ENCODE data around the gene ARF3.

Gene ARF3

GRCh38 chr12:48938805-48939204, 18.5 kb downstream of the ARF3 start:
- H3K36me3 Mint-ChIP-seq: peaks cover 59 to 79% of the 10 kb centered on the region in 2 donors
- peak; percentile 17 for DNase-seq
- peaks cover 33 to 56% of the 10 kb centered on the region in 2 donors for H3K4me1 Mint-ChIP-seq

GRCh38 chr12:48937170-48937569, 20.1 kb downstream of the ARF3 start:
- DNase-seq: no peak
- ATAC-seq (replicated peaks): no peak
- Mint-ChIP-seq H3K27me3 (no peaks in the 10 kb centered on the region), H3K36me3 (peaks cover 64 to 81% of the 10 kb centered on the region in 2 donors), H3K9me3 (no peaks in the 10 kb centered on the region), H3K27ac (no peak overlapping the region), H3K4me3 (no peak overlapping the region), H3K4me1 (peaks cover 32 to 51% of the 10 kb centered on the region in 2 donors)

More at GRCh38 chr12:48938805-48939204, 18.5 kb downstream of the ARF3 start:
- Mint-ChIP-seq H3K9me3 (no peaks in the 10 kb centered on the region), H3K27me3 (no peaks in the 10 kb centered on the region), H3K27ac (peak overlapping the region; percentile 74), H3K4me3 (no peak overlapping the region)
- peak; percentile 84 to 85 for ATAC-seq (replicated peaks)

GRCh38 chr12:48936379-48936979, 20.8 kb downstream of the ARF3 start:
- peaks cover 63 to 79% of the 10 kb centered on the region in 2 donors for H3K36me3 Mint-ChIP-seq
- no peak overlapping the region for H3K4me3 Mint-ChIP-seq
- ATAC-seq (replicated peaks): peak; percentile 59 to 61
- no peaks in the 10 kb centered on the region for H3K27me3 Mint-ChIP-seq
- H3K27ac Mint-ChIP-seq: no peak overlapping the region
- H3K4me1 Mint-ChIP-seq: peaks cover 32 to 44% of the 10 kb centered on the region in 2 donors
- H3K9me3 Mint-ChIP-seq: no peaks in the 10 kb centered on the region
- DNase-seq: peak; percentile 36

GRCh38 chr12:48934312-48934706, 23.0 kb downstream of the ARF3 start:
- Mint-ChIP-seq H3K27me3 (no peaks in the 10 kb centered on the region), H3K36me3 (peaks cover 64 to 83% of the 10 kb centered on the region in 2 donors), H3K9me3 (no peaks in the 10 kb centered on the region), H3K4me1 (peaks cover 18 to 26% of the 10 kb centered on the region in 2 donors), H3K27ac (no peak overlapping the region), H3K4me3 (no peak overlapping the region)
- DNase-seq (no peak), ATAC-seq (replicated peaks) (no peak)

GRCh38 chr12:48933664-48934311, 23.5 kb downstream of the ARF3 start:
- peaks cover 60 to 79% of the 10 kb centered on the region in 2 donors for H3K36me3 Mint-ChIP-seq
- H3K27me3 Mint-ChIP-seq: no peaks in the 10 kb centered on the region
- ATAC-seq (replicated peaks): no peak
- H3K4me3 Mint-ChIP-seq: no peak overlapping the region
- no peak overlapping the region for H3K27ac Mint-ChIP-seq
- DNase-seq: no peak
- peaks cover 13 to 21% of the 10 kb centered on the region in 2 donors for H3K4me1 Mint-ChIP-seq
- no peaks in the 10 kb centered on the region for H3K9me3 Mint-ChIP-seq

- ATAC-seq (replicated peaks) (no peak), DNase-seq (no peak)
- peaks cover 8 to 16% of the 10 kb centered on the region in 2 donors for H3K4me1 Mint-ChIP-seq
- peaks cover 55 to 70% of the 10 kb centered on the region in 2 donors for H3K36me3 Mint-ChIP-seq
- no peaks in the 10 kb centered on the region for H3K9me3 Mint-ChIP-seq
- H3K27ac Mint-ChIP-seq: no peak overlapping the region
- no peaks in the 10 kb centered on the region for H3K27me3 Mint-ChIP-seq
- H3K4me3 Mint-ChIP-seq: no peak overlapping the region
These were observed 24.4 kb downstream of the ARF3 start for GRCh38 chr12:48932878-48933277.

- H3K27ac Mint-ChIP-seq: peak overlapping the region; percentile 7
- no peaks in the 10 kb centered on the region for H3K9me3 Mint-ChIP-seq
- peaks cover 40 to 55% of the 10 kb centered on the region in 2 donors for H3K36me3 Mint-ChIP-seq
- ATAC-seq (replicated peaks) (no peak), DNase-seq (no peak)
- no peak overlapping the region for H3K4me3 Mint-ChIP-seq
- no peaks in the 10 kb centered on the region for H3K27me3 Mint-ChIP-seq
- H3K4me1 Mint-ChIP-seq: peaks cover 8 to 13% of the 10 kb centered on the region in 2 donors
These were observed 26.8 kb downstream of the ARF3 start for GRCh38 chr12:48930475-48930874.

- Mint-ChIP-seq H3K9me3 (no peaks in the 10 kb centered on the region), H3K27me3 (no peaks in the 10 kb centered on the region), H3K4me3 (no peak overlapping the region), H3K4me1 (peaks cover 8 to 17% of the 10 kb centered on the region in 2 donors), H3K27ac (no peak overlapping the region), H3K36me3 (peaks cover 34 to 48% of the 10 kb centered on the region in 2 donors)
- ATAC-seq (replicated peaks) (no peak), DNase-seq (no peak)
These were observed 27.7 kb downstream of the ARF3 start for GRCh38 chr12:48929551-48929950.

- no peaks in the 10 kb centered on the region for H3K27me3 Mint-ChIP-seq
- peaks cover 16 to 23% of the 10 kb centered on the region in 2 donors for H3K4me1 Mint-ChIP-seq
- H3K36me3 Mint-ChIP-seq: peaks cover 28 to 41% of the 10 kb centered on the region in 2 donors
- ATAC-seq (replicated peaks) (no peak), DNase-seq (no peak)
- peak overlapping the region; percentile 9 for H3K27ac Mint-ChIP-seq
- no peaks in the 10 kb centered on the region for H3K9me3 Mint-ChIP-seq
- H3K4me3 Mint-ChIP-seq: no peak overlapping the region
These were observed 30.0 kb downstream of the ARF3 start for GRCh38 chr12:48927261-48927660.

GRCh38 chr12:48925304-48926011, 31.8 kb downstream of the ARF3 start, which contains the start of gene FKBP11:
Gene FKBP11, minus strand, starts transcription at chr12:48925492. Its CDS starts 64 bp downstream, at chr12:48925428.
- Mint-ChIP-seq H3K9me3 (no peaks in the 10 kb centered on the region), H3K27me3 (no peaks in the 10 kb centered on the region), H3K4me3 (peak within 1 kb of the TSS; percentile 92 to 94), H3K4me1 (peaks cover 16 to 23% of the 10 kb centered on the region in 2 donors), H3K36me3 (peaks cover 25 to 41% of the 10 kb centered on the region in 2 donors), H3K27ac (peak within 1 kb of the TSS; percentile 93)
- peak; percentile 85 to 86 for ATAC-seq (replicated peaks)
- DNase-seq: peak; percentile 54

- ATAC-seq (replicated peaks): peak; percentile 89 to 90
- Mint-ChIP-seq H3K4me1 (peaks cover 16 to 23% of the 10 kb centered on the region in 2 donors), H3K9me3 (no peaks in the 10 kb centered on the region), H3K27ac (peak overlapping the region; percentile 93), H3K27me3 (no peaks in the 10 kb centered on the region), H3K4me3 (peak overlapping the region; percentile 92 to 94), H3K36me3 (peaks cover 20 to 34% of the 10 kb centered on the region in 2 donors)
- peak; percentile 59 for DNase-seq
These were observed 32.5 kb downstream of the ARF3 start for GRCh38 chr12:48924617-48925303.

- Mint-ChIP-seq H3K27me3 (no peaks in the 10 kb centered on the region), H3K27ac (no peak overlapping the region), H3K4me1 (peaks cover 18 to 29% of the 10 kb centered on the region in 2 donors), H3K9me3 (no peaks in the 10 kb centered on the region), H3K4me3 (no peak overlapping the region), H3K36me3 (peaks cover 16 to 28% of the 10 kb centered on the region in 2 donors)
- ATAC-seq (replicated peaks): no peak
- no peak for DNase-seq
These were observed 34.2 kb downstream of the ARF3 start for GRCh38 chr12:48923117-48923516.

GRCh38 chr12:48917857-48918537, 39.3 kb downstream of the ARF3 start:
- Mint-ChIP-seq H3K9me3 (no peaks in the 10 kb centered on the region), H3K36me3 (peaks cover 7 to 13% of the 10 kb centered on the region in 2 donors), H3K4me1 (peaks cover 6 to 11% of the 10 kb centered on the region in 2 donors), H3K4me3 (no peak overlapping the region), H3K27ac (peak overlapping the region; percentile 72), H3K27me3 (no peaks in the 10 kb centered on the region)
- DNase-seq: no peak
- no peak for ATAC-seq (replicated peaks)
